HCT116 (cell line): ENCODE measurements around the gene PLA2G4B. TPM values are rescaled to one million over a fixed set of nuclear protein-coding genes. Genes with fewer than 3 reads are reported as not detected.

ENCODE experiments used
- ATAC-seq: fragments of 200-7000 bp; cut with Tn5 transposase; 2 replicates; pipeline ENCODE4 v1.9.1; 2020; ENCODE audit warnings: mild to moderate bottlenecking, moderate library complexity
- BruUV-seq: library from RNA; stranded (reverse); fragments of 400-500 nt; replicated peaks from 2 replicates; lab custom pipeline; 2021; lab: Mats Ljungman, UMichigan
- CTCF ChIA-PET: fragments of 300-600 bp; sonication (Branson Sonifier 250); formaldehyde crosslinking; loops from one replicate; lab custom pipeline; 2021; ENCODE audit warnings: antibody characterized with exemption; lab: Charles Lee
- POLR2A ChIA-PET: fragments of 300-600, 350-600 bp; sonication (Branson Sonifier 250); formaldehyde crosslinking; loops from one replicate; lab custom pipeline; 2021; ENCODE audit warnings: antibody characterized with exemption; lab: Charles Lee
- RAD21 ChIA-PET, 2 experiments: fragments of 300-600 bp; sonication (Branson Sonifier 250); formaldehyde crosslinking; loops; one replicate each; lab custom pipeline; 2023; ENCODE audit warnings: low total read pairs in 2 of 2; ENCODE audit not compliant: uncharacterized antibody in 2 of 2, unreplicated experiment in 2 of 2, low non-redundant PET in 1 of 2; lab: Charles Lee
- DNase-seq: peaks from one replicate; pipeline ENCODE4 v3.0.0-alpha.2; 2010; ENCODE audit warnings: low read depth, low spot score
- H2AFZ ChIP-seq: fragments of 200-600 bp; shearing (Covaris generic), sonication (generic); 2 replicates; pipeline ENCODE4 v1.6.1; 2017; ENCODE audit warnings: low read depth, mixed run types, mixed read lengths, antibody characterized with exemption, low read length; ENCODE audit not compliant: poor library complexity, severe bottlenecking
- H3K27ac ChIP-seq: 2 replicates; pipeline ENCODE4 v1.5.1; 2012; ENCODE audit warnings: low read depth, low read length
- H3K27me3 ChIP-seq: fragments of 200-600 bp; sonication (generic); 2 replicates; pipeline ENCODE4 v1.6.1; 2016; ENCODE audit warnings: mixed run types, low read length, mixed read lengths; ENCODE audit not compliant: insufficient read depth
- H3K36me3 ChIP-seq, 2 experiments: fragments of 200-500 bp in 1 of 2; fragments of 200-600 bp in 1 of 2; sonication (Bioruptor generic) in 1 of 2; sonication (generic) in 1 of 2; 2 replicates each; pipeline versions ENCODE4 v1.5.1 to v1.6.1; 2014 to 2016; ENCODE audit warnings: low read length in 2 of 2, inconsistent platforms in 1 of 2, mixed read lengths in 1 of 2, mixed run types in 1 of 2; ENCODE audit not compliant: insufficient read depth in 2 of 2, control insufficient read depth in 1 of 2
- H3K4me1 ChIP-seq, 2 experiments: fragments of 200-600 bp in 1 of 2; sonication (generic) in 1 of 2; 2 replicates each; pipeline versions ENCODE4 v1.5.1 to v1.6.1; 2012 to 2017; ENCODE audit warnings: low read length in 2 of 2, inconsistent platforms in 1 of 2, mild to moderate bottlenecking in 1 of 2, mixed read lengths in 1 of 2, mixed run types in 1 of 2, moderate library complexity in 1 of 2; ENCODE audit not compliant: insufficient read depth in 2 of 2, control insufficient read depth in 1 of 2
- H3K4me2 ChIP-seq: fragments of 200-600 bp; sonication (generic); 2 replicates; pipeline ENCODE4 v1.6.1; 2017; ENCODE audit warnings: mixed run types, low read length, mixed read lengths
- H3K4me3 ChIP-seq, 2 experiments: fragments of 200-600 bp in 1 of 2; sonication (generic) in 1 of 2; replicated peaks in 1 of 2; 2 replicates each; pipeline ENCODE4 v1.5.1; 2011 to 2016; ENCODE audit warnings: low read length in 2 of 2, control low read depth in 1 of 2, low read depth in 1 of 2, mild to moderate bottlenecking in 1 of 2, mixed read lengths in 1 of 2, mixed run types in 1 of 2
- H3K79me2 ChIP-seq: fragments of 200-600 bp; sonication (generic); 2 replicates; pipeline ENCODE4 v1.6.1; 2017; ENCODE audit warnings: mild to moderate bottlenecking, mixed run types, low read length, moderate library complexity, mixed read lengths; ENCODE audit not compliant: insufficient read depth
- H3K9ac ChIP-seq: fragments of 200-600 bp; sonication (generic); 2 replicates; pipeline ENCODE4 v1.6.1; 2016; ENCODE audit warnings: low read length, mixed read lengths
- H3K9me2 ChIP-seq: fragments of 200-600 bp; sonication (generic), shearing (Covaris generic); 2 replicates; pipeline ENCODE4 v1.6.1; 2017; ENCODE audit warnings: mixed run types, mild to moderate bottlenecking, moderate library complexity; ENCODE audit not compliant: insufficient read depth
- H3K9me3 ChIP-seq, 2 experiments: fragments of 200-500 bp in 1 of 2; fragments of 200-600 bp in 1 of 2; sonication (Bioruptor generic) in 1 of 2; sonication (generic) in 1 of 2; 2 replicates each; pipeline ENCODE4 v1.6.1; 2014 to 2017; ENCODE audit warnings: low read length in 2 of 2, mixed read lengths in 2 of 2, inconsistent platforms in 1 of 2, low read depth in 1 of 2, mild to moderate bottlenecking in 1 of 2, mixed run types in 1 of 2, moderate library complexity in 1 of 2; ENCODE audit not compliant: control insufficient read depth in 1 of 2, insufficient read depth in 1 of 2
- H4K20me1 ChIP-seq: fragments of 200-600 bp; sonication (generic), shearing (Covaris generic); 2 replicates; pipeline ENCODE4 v1.6.1; 2017; ENCODE audit warnings: mixed run types, mild to moderate bottlenecking, moderate library complexity; ENCODE audit not compliant: insufficient read depth
- EGR1 ChIP-seq: IDR thresholded peaks from 2 replicates; pipeline ENCODE4 v1.6.1; 2012; ENCODE audit warnings: low read depth
- EZH2phosphoT487 ChIP-seq: fragments of 200-600 bp; IDR thresholded peaks from 2 replicates; pipeline ENCODE4 v1.6.1; 2018; ENCODE audit warnings: antibody characterized with exemption, borderline replicate concordance
- FOSL1 ChIP-seq: IDR thresholded peaks from 2 replicates; pipeline ENCODE4 v1.6.1; 2012; ENCODE audit warnings: low read depth
- JUND ChIP-seq: IDR thresholded peaks from 2 replicates; pipeline ENCODE4 v1.6.1; 2012
- POLR2A ChIP-seq: IDR thresholded peaks from 2 replicates; pipeline ENCODE4 v1.7.0; 2011; ENCODE audit warnings: borderline replicate concordance; ENCODE audit not compliant: insufficient read depth, insufficient read length; ENCODE audit errors: extremely low read depth
- RAD21 ChIP-seq: IDR thresholded peaks from 2 replicates; pipeline ENCODE4 v1.6.1; 2012; ENCODE audit warnings: low read depth, mild to moderate bottlenecking
- SP1 ChIP-seq: IDR thresholded peaks from 2 replicates; pipeline ENCODE4 v1.6.1; 2012; ENCODE audit warnings: low read depth
- SRF ChIP-seq: IDR thresholded peaks from 2 replicates; pipeline ENCODE4 v1.6.1; 2012; ENCODE audit warnings: low read depth
- TCF7L2 ChIP-seq: IDR thresholded peaks from 2 replicates; pipeline ENCODE4 v1.7.0; 2011; ENCODE audit warnings: borderline replicate concordance, inconsistent platforms; ENCODE audit not compliant: insufficient read depth, insufficient read length; ENCODE audit errors: extremely low read depth
- ZNF274 ChIP-seq: fragments of 200-500 bp; sonication (Bioruptor generic); IDR thresholded peaks from 2 replicates; pipeline ENCODE4 v1.6.1; 2014; ENCODE audit warnings: mild to moderate bottlenecking, low read depth, low read length, inconsistent platforms
- intact Hi-C: fragments of 100-400 bp; cut with micrococcal nuclease; formaldehyde crosslinking; loops from 2 replicates; pipeline ENCODE4 v1.10.0; 2022
- total RNA-seq: library from RNA; stranded (reverse); gene quantifications from one replicate; pipeline ENCODE4 v1.2.1, GENCODE V29; 2021; ENCODE audit not compliant: unreplicated experiment
- TF ChIP-seq, protein P1 (sequence below), 3 experiments: fragments of 200-600 bp in 1 of 3; sonication (generic) in 1 of 3; IDR thresholded peaks in 2 of 3; conservative IDR thresholded peaks in 1 of 3; 2 replicates each; pipeline ENCODE4 v1.5.1; 2012 to 2017; ENCODE audit warnings: low read depth in 2 of 3, low read length in 2 of 3, antibody characterized with exemption in 1 of 3, borderline replicate concordance in 1 of 3, control low read depth in 1 of 3, mild to moderate bottlenecking in 1 of 3, mixed read lengths in 1 of 3, mixed run types in 1 of 3, moderate library complexity in 1 of 3; ENCODE audit not compliant: insufficient read depth in 1 of 3
- TF ChIP-seq, protein P2 (sequence below): IDR thresholded peaks from 2 replicates; pipeline ENCODE4 v1.6.1; 2012
- TF ChIP-seq, protein P3 (sequence below): IDR thresholded peaks from 2 replicates; pipeline ENCODE4 v1.6.1; 2012; ENCODE audit warnings: low read depth
- TF ChIP-seq, protein P4 (sequence below): IDR thresholded peaks from 2 replicates; pipeline ENCODE4 v1.6.1; 2012

PLA2G4B gene
- total RNA-seq, 1 experiment from 2014 or later, result 4.7 TPM

DNA sequence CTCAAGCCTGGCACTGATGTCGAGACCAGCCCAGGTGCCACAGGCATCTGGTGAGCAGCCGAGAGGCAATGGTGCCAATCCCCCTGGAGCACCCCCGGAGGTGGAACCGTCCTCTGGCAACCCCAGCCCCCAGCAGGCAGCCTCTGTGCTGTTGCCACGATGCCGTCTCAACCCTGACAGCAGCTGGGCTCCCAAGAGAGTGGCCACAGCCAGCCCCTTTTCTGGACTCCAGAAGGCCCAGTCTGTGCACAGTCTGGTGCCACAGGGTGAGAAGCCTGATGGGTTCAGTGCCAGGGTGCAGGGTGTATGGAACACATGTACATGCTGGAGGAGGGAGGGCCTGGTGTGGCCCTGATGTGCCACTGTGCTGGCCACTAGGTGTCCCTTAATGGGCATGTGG lies 15.7 kb upstream of the PLA2G4B start:
- ChIA-PET CTCF (no interaction called here), POLR2A (no interaction called here)
- no TSS peak for BruUV-seq

More for the DNA sequence above, 15.7 kb upstream of the PLA2G4B start:
- TF ChIP-seq, protein P1, sequence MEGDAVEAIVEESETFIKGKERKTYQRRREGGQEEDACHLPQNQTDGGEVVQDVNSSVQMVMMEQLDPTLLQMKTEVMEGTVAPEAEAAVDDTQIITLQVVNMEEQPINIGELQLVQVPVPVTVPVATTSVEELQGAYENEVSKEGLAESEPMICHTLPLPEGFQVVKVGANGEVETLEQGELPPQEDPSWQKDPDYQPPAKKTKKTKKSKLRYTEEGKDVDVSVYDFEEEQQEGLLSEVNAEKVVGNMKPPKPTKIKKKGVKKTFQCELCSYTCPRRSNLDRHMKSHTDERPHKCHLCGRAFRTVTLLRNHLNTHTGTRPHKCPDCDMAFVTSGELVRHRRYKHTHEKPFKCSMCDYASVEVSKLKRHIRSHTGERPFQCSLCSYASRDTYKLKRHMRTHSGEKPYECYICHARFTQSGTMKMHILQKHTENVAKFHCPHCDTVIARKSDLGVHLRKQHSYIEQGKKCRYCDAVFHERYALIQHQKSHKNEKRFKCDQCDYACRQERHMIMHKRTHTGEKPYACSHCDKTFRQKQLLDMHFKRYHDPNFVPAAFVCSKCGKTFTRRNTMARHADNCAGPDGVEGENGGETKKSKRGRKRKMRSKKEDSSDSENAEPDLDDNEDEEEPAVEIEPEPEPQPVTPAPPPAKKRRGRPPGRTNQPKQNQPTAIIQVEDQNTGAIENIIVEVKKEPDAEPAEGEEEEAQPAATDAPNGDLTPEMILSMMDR (IDR thresholded peaks at IDR 0.05 in 2 of 3, conservative IDR thresholded peaks at IDR 0.05 in 1 of 3; ENCODE audit: borderline replicate concordance in 1 of 3, insufficient read depth in 1 of 3, low read depth in 2 of 3, low read length in 2 of 3), result 0 out of 6 replicates have a peak, but pooled peaks of 1 of the 3 experiments have one; percentile 7
- TF ChIP-seq, protein P2, sequence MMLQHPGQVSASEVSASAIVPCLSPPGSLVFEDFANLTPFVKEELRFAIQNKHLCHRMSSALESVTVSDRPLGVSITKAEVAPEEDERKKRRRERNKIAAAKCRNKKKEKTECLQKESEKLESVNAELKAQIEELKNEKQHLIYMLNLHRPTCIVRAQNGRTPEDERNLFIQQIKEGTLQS, result no peak
- TF ChIP-seq FOSL1 (no peak), POLR2A (no peak), EZH2phosphoT487 (no peak), EGR1 (no peak), JUND (no peak), SP1 (no peak), RAD21 (peak; percentile 17; the same call in 1 of the 2 replicates), ZNF274 (no peak), TCF7L2 (no peak), SRF (no peak)
- TF ChIP-seq, protein P3, sequence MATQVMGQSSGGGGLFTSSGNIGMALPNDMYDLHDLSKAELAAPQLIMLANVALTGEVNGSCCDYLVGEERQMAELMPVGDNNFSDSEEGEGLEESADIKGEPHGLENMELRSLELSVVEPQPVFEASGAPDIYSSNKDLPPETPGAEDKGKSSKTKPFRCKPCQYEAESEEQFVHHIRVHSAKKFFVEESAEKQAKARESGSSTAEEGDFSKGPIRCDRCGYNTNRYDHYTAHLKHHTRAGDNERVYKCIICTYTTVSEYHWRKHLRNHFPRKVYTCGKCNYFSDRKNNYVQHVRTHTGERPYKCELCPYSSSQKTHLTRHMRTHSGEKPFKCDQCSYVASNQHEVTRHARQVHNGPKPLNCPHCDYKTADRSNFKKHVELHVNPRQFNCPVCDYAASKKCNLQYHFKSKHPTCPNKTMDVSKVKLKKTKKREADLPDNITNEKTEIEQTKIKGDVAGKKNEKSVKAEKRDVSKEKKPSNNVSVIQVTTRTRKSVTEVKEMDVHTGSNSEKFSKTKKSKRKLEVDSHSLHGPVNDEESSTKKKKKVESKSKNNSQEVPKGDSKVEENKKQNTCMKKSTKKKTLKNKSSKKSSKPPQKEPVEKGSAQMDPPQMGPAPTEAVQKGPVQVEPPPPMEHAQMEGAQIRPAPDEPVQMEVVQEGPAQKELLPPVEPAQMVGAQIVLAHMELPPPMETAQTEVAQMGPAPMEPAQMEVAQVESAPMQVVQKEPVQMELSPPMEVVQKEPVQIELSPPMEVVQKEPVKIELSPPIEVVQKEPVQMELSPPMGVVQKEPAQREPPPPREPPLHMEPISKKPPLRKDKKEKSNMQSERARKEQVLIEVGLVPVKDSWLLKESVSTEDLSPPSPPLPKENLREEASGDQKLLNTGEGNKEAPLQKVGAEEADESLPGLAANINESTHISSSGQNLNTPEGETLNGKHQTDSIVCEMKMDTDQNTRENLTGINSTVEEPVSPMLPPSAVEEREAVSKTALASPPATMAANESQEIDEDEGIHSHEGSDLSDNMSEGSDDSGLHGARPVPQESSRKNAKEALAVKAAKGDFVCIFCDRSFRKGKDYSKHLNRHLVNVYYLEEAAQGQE, result no peak
- TF ChIP-seq, protein P4, sequence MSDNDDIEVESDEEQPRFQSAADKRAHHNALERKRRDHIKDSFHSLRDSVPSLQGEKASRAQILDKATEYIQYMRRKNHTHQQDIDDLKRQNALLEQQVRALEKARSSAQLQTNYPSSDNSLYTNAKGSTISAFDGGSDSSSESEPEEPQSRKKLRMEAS, result no peak
- Histone ChIP-seq H3K4me2 (no peak overlapping the region), H3K9me2 (no peaks in the 10 kb centered on the region), H3K4me3 (no peak overlapping the region), H4K20me1 (no peaks in the 10 kb centered on the region), H3K4me1 (peaks cover 4 to 6% of the 10 kb centered on the region in 2 experiments; a peak in 3 of 4 replicates), H3K79me2 (no peaks in the 10 kb centered on the region), H3K27ac (no peak overlapping the region), H3K36me3 (peaks cover 2 to 8% of the 10 kb centered on the region in 2 experiments; a peak in 3 of 4 replicates), H2AFZ (no peak overlapping the region), H3K9ac (no peak overlapping the region), H3K27me3 (no peaks in the 10 kb centered on the region), H3K9me3 (no peaks in the 10 kb centered on the region)
- DNase-seq, result no peak
- ATAC-seq, result no peak
- RAD21 ChIA-PET, result no interaction called here
- intact Hi-C loops, result no loop called here
